Measurements from ENCODE around the gene RGS7.

The RGS7 gene

GRCh38 chr1:241356519-241357365, at the start of gene RGS7:
Gene RGS7, minus strand, starts transcription at chr1:241357205.
- no peak for DNase-seq (ENCODE audit: low spot score)

DNA sequence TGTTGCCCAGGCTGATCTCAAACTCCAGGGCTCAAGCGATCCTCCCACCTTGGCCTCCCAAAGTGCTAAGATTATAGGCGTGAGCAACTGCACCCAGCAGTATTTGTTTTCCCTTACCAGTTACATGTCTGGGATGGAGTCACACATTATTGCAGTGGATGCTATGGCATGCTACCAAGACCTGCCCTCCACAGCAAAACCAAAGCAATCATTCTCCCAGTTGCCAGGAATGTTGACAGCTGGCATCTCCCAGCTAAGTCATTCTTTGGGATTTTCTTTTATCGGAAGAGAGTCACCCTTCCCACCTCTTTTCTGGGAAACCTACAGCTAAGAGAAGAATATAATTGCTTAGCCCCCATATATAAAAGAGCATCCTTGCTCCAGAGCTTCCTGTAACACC, 49.4 kb upstream of the RGS7 start:
- no peak for DNase-seq (ENCODE audit: low spot score)

DNA sequence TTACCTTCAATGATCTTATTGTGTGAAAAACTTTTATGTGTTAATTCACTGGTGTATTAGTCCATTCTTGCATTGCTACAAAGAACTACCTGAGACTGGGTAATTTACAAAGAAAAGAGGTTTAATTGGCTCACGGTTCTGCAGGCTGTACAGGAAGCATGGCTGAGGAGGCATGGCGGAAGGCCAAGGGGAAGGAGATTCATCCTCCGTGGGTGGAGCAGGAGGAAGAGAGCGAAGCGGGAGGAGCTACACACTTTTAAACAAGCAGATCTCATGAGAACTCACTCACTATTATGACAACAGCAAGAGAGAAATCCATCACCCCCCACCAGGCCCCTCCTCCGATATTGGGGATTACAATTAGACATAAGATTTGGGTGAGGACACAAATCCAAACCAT, 44.2 kb upstream of the RGS7 start:
- no peak for DNase-seq (ENCODE audit: low spot score)

GRCh38 chr1:241396747-241397681, 40.0 kb upstream of the RGS7 start:
- DNase-seq (ENCODE audit: low spot score) = no peak

DNA sequence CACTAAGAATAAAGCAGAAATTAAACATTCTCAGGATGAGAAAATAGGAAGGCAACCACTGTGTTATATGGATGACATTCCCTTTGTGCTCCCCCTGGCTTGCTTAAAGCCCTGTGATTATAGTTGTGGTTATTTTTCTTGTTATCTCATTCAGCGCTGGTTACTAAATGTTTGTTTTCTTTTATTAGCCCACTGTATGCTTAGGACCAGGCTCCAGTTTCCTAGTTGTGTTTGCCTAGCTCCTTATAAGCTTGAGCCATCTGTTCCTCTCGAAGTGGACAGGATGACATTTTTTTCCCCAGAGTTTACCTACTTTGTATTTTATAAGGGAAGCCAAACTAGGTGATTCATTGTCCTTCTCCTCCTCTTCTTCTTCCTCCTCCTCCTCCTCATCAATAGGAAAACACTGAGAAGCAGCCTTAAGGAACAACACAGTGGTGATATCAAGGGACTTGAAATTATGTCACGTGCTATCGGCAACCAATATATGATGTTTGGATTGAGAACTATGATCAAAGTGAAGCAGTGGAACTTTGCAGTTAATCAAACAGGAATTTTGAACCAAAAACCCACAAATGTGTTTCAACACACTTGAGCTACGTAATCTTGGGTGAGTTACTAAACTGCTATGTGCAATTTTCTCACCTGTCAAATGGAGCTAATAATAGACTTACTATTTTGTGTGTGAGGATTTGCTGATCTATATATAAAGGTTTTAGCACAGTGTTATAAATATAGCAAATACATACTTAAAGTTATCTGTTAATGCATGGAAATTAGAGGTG, 35.1 kb upstream of the RGS7 start:
- no peak for DNase-seq (ENCODE audit: low spot score)

DNA sequence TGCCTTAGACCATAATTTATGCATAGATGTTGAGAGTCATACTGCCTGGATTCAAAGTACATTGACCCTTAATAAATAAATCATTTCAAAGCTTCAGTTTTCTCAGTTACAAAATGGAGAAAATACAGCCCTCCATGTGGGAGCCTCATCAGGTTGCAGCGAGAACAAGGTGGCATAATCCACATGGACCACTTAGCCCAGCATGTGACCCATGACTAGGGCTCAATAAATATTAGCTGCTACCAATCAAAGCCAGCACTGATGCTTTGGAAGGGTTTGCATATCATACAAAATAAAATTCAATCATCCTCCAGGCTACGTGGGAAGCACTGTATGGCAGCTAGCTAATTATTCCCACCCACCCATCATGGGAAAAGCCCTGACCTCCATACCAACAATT, 33.5 kb upstream of the RGS7 start:
- DNase-seq (ENCODE audit: low spot score) = no peak

DNA sequence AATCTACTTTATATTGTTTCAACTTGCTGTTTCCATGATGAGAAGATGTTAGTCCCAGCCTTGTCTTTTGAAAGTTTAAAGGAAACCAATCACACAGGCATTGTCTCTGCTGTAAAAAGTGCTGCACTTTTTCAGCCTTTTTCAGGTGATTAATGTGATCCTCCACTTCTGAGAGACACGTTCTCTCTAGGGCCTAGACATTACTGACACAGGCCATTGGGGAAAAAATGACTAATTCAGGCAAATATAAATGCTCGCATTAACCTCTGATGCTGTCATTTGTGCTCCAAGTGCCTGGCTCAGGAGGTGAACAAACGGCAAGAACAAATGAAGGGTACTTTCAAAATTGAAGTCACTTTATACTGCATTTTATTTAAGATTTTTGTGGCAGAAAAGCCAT, 32.4 kb upstream of the RGS7 start:
- DNase-seq (ENCODE audit: low spot score) = no peak

DNA sequence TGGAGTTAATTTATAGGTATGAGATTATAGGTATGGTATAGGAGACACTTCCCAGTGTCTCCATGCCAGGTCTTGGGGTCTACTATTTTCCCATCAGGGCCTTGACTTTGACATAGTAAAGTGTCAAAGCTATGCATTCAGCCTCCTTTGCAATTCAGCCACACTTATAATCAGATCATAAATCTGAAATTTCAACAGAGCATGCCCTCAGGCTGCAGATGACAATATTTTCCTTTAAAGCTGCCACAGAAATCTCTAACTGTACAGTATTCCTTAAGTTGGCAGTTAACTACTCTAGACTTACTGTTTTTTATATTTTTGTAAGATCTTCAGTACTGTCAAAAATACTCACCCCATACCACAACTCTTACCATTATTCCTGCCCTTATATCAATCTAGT, 30.2 kb upstream of the RGS7 start:
- no peak for DNase-seq (ENCODE audit: low spot score)

DNA sequence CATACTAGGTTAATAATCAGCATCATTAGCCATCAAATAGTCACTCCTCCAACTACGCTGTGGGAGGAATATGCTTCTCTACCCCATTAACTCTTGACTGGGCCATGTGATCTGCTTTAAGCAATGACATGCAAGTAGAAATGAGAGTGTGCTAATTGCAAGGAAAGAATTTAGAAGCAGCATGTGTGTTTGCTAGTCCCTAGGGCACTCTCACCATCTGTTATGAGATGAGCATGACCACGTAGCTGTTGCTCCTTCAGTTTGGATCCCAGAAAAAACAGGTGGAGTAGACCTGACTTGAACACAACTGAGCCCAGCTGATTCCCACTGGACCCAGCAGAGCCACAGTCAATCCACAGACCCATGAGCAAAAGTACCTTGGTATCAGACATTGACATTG, 19.7 kb upstream of the RGS7 start:
- DNase-seq (ENCODE audit: low spot score) = no peak

GRCh38 chr1:241375886-241376285, 18.9 kb upstream of the RGS7 start:
- no peak for DNase-seq (ENCODE audit: low spot score)

- DNase-seq (ENCODE audit: low spot score) = no peak
Observed at GRCh38 chr1:241366196-241366595, 9.2 kb upstream of the RGS7 start.

DNA sequence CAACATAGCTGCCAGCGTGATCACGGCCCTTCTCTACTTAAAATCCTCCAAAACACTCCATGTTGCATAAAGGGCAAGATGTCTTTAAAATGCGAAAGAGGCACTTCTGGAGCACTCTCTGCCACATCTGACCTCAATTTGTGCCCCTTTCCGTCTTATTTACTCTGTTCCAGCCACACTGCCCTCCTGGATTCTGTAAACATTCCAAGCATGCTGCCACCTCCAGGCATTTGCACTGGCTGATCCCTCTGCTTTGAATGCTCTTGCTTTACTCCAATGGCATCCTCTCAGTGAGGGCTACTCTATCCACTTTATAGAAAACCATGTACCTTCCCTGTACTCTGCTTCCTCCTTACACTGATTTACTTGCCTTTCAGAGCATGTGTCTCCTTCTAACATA, 5.3 kb upstream of the RGS7 start:
- DNase-seq (ENCODE audit: low spot score) = no peak

GRCh38 chr1:241357366-241358340, 648 bp upstream of the RGS7 start:
- DNase-seq (ENCODE audit: low spot score) = no peak

- no peak for DNase-seq (ENCODE audit: low spot score)
Observed at GRCh38 chr1:241356187-241356518, 852 bp downstream of the RGS7 start.

- DNase-seq (ENCODE audit: low spot score) = no peak
Observed at GRCh38 chr1:241355311-241356010, 1.5 kb downstream of the RGS7 start.

- DNase-seq (ENCODE audit: low spot score) = no peak
Observed at GRCh38 chr1:241352401-241352800, 4.6 kb downstream of the RGS7 start.

DNA sequence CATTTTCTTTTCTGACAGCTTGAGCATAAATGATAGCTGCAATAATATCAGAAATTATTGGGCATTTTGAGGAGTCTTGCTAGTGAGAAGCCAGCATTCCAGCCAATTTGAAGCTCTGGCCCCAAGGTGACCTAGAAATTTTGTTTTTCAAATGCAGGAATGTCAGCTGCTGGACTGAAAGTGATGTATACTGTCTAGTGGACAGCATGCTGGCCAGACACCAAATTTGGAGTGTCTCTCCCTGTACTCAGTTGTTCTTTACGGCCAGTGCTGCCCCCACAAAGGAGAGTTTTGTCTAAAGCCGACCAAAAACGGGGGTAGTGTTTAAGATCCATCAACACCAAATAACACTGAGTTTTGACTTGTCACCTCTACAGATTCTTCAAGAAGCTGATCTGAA, 5.2 kb downstream of the RGS7 start:
- DNase-seq (ENCODE audit: low spot score) = no peak

DNA sequence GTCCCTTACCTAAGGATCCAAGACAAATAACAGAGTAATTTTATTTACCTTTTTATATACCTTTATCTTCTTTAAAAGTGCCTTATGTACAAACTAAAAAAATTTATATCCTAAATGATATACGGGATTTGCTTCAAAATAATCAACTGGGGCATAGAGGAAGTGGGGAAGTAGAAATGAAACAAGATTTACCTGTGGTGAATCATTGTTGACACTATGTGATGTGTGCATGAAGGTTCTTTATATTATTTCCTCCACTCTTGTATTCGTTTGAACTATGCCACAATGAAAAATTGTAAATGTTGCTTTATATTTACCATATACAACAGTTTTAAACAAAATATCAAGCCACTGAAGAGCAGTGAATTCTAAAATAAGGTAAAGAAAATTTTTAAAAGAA, 13.0 kb downstream of the RGS7 start:
- DNase-seq (ENCODE audit: low spot score) = no peak

DNA sequence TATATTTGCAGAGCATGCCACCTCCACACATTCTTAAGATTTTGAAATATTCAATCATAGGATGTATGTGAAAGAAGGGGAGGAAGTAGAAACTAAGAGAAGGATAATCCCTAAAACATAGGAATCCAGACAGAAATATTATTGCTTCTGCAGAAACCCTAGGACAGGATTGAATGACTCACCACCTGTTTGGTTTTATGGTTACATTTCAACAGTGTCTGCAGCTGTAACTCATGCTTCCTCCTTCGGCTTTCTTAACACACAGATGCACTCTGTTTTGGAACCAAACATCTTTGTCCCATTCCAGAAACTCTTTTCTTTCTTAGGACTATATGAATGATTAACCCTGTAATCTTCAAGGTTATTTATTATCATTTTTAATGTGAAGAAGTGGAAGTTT, 20.7 kb downstream of the RGS7 start:
- DNase-seq (ENCODE audit: low spot score) = no peak

DNA sequence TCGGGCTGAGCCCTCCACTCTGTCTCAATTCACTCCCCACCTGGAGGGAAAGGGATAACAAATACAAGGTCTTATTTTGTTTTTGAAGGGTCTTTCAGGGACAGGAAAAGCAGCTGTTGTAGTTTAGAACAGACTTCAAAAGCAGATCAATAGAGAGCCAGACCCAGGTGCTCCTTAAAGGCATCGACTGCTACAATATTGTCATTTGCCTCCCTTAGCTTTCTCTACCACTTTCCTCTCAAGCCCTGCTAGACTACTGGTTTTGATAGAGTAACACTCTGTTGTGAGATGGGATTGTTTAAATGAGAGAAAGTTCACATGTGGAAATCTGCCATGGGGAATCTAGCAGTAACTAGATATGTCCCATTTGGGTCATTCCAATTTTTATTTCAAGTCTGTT, 24.0 kb downstream of the RGS7 start:
- DNase-seq (ENCODE audit: low spot score) = no peak

- DNase-seq (ENCODE audit: low spot score) = no peak
Observed at GRCh38 chr1:241332037-241332409, 25.0 kb downstream of the RGS7 start.
